Lower leg skin (tissue), 3 donors: ENCODE data around the gene UBAP1.
"Not testable (repeated sequence)": the region's sequence is repeated elsewhere in the genome, so short reads cannot be mapped to it uniquely, and the experiment has no call there.

Experiments used
- CTCF ChIP-seq, 3 donors: fragments of 450-650 bp; IDR thresholded peaks; one replicate each; pipeline ENCODE4 v1.5.1; 2016; ENCODE audit warnings: antibody characterized with exemption in 3 of 3, mild to moderate bottlenecking in 3 of 3, moderate library complexity in 2 of 3
- POLR2A ChIP-seq, 2 donors: fragments of 450-650 bp; IDR thresholded peaks; one replicate each; pipeline ENCODE4 v1.6.1; 2016 to 2017; ENCODE audit warnings: antibody characterized with exemption in 2 of 2, mild to moderate bottlenecking in 1 of 2, moderate library complexity in 1 of 2

GRCh38 chr9:34245212-34245611 lies 66.4 kb downstream of the UBAP1 start:
- not testable (repeated sequence) for TF ChIP-seq CTCF, POLR2A (IDR thresholded peaks at IDR 0.05)
